Vagina (tissue), 2 donors: ENCODE measurements around the gene ZNF48.

Source experiments
- POLR2A ChIP-seq, 2 donors: fragments of 450-650 bp; IDR thresholded peaks; one replicate each; pipeline ENCODE4 v1.6.1; 2017; ENCODE audit warnings: antibody characterized with exemption in 2 of 2, mild to moderate bottlenecking in 2 of 2, moderate library complexity in 2 of 2
- TF ChIP-seq, protein P1 (sequence below), 3 experiments: fragments of 450-650 bp in 2 of 3; fragments of 200-600 bp in 1 of 3; sonication (generic) in 1 of 3; IDR thresholded peaks; one replicate each; pipeline ENCODE4 v1.5.1; 2017 to 2019; ENCODE audit warnings: antibody characterized with exemption in 3 of 3, mild to moderate bottlenecking in 2 of 3, moderate library complexity in 2 of 3

DNA sequence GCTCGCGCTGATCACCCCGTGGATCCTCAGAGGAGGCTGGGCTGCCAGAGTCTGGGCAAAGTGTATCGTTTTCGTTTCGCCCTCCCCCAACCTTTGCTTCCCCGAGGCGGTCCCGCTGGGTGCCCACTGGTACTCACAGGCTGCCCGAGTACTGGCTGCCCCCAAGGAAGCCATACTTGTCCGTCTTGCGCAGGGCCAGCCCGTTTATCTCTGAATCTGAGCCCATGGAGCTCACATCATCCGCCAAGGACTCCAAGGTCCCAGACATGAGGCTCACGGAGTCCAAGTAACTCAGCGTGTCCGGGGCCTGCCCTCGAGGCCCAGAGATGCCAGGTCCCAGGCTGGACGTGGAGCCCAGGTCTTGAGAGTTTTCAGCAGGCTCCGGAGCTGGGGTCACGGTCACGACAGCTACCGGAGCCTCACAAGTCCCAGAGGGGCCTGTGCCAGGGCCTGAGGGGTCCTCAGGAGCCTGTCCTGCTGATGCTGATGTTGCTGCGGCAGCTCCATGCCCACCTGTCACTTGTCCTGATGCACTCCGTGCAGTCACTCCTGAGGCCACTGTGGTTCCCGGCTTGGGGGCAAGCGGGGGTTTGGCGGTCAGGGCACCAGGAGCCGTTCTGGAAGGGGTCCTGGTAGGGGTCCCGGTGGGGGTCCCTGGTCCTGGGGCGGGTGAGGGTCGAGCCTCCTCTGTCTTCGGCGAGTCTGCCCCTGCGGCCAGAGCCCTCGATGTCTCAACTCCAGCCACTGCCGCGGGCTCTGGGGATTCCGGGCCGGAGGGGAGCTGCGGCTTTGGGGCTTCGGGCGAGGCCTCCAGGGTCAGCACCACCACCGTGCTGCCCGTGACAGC is 25.9 kb upstream of the ZNF48 start:
- TF ChIP-seq, protein P1, sequence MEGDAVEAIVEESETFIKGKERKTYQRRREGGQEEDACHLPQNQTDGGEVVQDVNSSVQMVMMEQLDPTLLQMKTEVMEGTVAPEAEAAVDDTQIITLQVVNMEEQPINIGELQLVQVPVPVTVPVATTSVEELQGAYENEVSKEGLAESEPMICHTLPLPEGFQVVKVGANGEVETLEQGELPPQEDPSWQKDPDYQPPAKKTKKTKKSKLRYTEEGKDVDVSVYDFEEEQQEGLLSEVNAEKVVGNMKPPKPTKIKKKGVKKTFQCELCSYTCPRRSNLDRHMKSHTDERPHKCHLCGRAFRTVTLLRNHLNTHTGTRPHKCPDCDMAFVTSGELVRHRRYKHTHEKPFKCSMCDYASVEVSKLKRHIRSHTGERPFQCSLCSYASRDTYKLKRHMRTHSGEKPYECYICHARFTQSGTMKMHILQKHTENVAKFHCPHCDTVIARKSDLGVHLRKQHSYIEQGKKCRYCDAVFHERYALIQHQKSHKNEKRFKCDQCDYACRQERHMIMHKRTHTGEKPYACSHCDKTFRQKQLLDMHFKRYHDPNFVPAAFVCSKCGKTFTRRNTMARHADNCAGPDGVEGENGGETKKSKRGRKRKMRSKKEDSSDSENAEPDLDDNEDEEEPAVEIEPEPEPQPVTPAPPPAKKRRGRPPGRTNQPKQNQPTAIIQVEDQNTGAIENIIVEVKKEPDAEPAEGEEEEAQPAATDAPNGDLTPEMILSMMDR (IDR thresholded peaks at IDR 0.05): no peak
- no peak for TF ChIP-seq POLR2A (IDR thresholded peaks at IDR 0.05)
